ENCODE data around the gene CEP112.

The CEP112 gene

DNA sequence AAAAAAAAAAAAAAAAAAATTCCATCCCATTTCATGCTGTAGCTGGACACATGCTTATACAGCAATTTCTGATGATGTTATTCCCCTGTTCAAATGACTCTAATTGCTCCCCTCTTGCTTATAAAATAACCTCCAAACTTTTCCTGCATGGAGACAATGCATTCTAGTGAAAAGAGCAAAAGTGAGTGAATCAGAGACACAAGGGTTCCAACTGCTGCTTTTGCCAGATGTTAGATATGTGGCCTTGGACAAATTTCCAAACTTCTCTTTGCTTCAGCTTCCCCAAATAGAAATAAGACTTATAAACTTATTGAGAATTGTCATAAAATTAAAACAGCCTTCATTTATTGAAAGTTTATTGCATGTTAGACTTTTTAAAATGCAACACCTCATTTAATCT, 565.5 kb downstream of the CEP112 start:
- no peak for DNase-seq

DNA sequence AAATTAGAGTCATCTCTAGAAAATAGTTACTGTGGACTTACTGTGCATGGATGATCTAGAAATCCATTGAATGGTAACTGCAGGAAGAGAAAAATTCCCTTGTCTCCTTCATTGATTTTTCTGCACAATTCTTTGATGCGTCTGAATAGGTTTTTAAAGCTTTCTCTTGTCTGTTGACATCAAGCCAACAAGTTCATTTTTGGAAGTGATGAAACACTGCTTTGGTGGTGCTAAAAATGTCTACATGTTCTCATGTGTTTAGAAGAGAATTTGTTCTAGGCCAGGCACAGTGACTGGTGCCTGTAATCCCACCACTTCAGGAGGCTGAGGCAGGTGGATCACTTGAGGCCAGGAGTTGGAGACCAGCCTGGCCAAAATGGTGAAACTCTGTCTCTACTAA, 573.4 kb downstream of the CEP112 start:
- no peak for DNase-seq

DNA sequence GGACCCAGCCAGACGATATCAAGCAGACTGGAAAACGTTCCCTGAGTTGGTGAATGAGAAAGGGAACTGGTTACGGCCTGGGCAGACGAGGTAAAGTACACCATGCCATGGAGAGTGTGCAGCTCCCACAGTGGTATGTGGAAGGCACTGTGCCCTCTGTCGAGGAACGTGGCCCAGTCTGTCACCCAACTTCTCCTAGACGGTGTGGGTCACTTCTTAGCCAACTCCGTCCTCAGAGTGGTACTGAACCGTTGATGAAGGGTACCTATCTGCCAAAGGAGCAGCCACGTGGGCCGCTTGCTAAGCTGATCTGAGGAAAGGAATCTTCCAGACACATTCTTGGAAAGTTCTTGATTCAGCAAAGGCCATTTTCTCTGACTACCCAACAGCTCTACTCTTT, 574.4 kb downstream of the CEP112 start:
- DNase-seq = no peak

DNA sequence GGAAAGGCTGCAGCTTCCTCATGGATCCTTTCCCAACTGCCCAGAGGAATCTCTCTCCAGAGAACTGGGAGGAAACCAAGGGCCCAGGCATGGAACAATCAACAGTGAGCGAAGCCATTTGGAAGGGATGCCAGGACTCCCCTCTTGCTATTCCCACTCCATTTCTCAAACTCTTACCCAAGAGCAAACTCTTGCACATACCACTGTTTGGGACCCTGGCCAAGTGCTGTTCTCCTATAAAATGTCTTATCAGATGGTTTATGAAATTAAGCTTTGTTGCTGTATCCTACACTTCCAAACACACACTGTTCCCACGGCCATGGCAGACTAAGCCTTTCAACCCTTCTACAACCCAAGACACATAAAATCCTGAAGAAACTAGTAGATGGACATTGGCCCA, 582.2 kb downstream of the CEP112 start:
- DNase-seq = no peak

DNA sequence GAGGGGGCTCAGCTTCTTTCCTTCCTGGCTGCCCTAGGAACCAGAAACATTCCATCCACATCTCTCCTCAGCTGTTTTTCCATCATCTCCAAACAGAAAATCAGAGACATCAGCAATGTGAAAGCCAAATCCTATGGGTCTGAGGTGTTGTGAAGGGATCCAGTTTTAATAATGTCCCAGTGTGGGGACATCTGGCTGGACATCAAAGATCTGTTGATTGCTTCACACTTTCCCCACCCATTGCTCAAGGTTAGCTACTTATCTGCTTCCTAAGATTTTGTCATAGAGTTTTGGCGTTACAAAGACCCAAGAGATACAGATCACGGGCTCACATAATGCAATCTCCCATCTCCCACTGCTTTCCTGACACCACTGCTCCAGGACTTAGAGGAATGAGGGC, 582.6 kb downstream of the CEP112 start:
- no peak for DNase-seq

DNA sequence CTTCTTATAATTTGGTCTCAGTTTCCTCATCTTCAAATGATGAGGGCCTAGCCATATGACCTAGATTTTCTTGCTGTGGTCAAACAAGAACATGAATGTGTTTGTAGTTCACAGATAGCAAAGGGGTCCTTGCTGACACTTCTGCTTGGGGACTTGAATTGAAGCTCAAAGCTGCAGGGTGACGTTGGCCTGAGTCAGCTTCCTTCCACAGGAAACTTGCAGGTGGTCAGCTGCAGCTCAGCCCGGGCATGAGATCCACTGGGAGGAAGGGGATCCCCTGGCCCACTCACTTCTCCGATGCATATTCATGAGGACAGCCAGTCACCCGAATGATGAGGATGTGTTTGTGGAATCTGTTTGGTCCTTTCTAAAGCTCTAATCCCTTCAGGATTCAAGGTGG, 587.9 kb downstream of the CEP112 start:
- DNase-seq = no peak

DNA sequence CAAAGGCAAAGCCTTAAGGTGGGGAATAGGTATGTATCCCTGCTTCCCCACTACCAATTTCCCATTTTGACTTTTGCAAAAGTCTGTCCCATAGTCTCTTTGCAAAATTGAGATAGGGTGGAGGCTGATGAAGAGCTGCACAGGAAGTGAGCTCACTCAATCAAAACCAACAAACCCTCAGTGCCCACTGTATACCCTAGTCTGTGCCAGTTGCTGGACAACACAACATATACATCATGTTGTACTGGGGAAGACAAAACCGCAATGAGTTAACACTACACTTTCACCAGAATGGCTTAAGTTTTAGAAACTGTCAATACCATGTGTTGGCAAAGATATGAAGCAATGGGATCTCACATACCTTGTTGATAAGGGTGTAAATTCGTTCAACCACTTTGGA, 590.1 kb downstream of the CEP112 start:
- no peak for DNase-seq

DNA sequence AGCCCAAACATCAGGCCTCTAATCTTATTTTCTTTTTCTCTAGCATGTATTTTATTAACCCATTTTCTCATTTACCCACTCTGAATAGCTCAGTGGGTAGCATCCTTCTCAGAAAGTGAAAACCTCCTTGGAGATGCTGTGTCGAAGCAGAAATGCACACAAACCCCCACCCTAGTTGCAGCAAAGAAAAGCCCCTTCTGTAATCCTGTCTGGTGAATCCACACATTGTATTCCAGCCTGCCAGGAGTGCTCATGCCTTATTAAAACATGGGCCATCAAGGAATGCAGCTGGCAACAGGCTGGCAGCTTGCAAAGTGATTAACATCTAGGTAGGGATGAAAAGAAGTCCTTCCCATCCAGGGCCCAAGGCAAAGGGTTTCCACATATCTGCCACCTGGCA, 590.8 kb downstream of the CEP112 start:
- no peak for DNase-seq

DNA sequence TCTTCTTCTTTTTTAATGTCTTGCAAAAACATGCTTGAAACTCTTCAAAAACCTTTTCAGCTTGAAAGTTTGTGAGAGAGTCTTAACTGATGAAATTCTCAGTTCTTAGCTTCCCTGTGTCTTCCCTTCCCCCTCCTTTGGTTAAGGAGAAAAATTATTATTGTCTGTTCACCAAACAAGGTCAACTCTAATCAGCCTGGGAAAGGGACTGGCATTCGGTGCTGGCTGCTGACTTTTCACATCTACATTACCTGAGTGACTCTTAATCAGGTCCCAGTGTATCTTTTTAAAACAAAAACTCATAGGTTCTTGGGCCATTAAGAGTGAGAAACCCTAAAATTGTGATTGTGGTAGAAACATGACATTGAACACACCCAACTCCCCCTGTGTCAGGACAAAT, 591.4 kb downstream of the CEP112 start:
- no peak for DNase-seq

DNA sequence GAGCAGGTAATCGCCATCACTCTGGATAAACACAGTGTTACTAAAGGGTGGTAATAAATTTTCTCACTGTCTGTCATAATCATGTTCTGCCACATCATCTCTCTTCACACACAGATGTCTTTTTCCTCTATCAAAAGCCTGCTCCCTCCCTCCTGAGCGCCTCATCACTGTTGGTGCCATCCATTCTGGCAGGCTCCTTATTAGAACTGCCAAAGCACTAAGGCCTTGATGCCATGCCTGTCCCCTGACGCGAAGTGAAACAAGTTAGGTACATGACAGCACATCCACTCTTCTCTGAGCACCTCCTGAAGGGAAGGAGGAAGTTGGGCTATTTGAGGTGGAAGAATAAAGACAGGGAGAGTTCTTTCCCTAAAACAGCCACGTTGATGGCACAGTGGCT, 592.3 kb downstream of the CEP112 start:
- DNase-seq = no peak

DNA sequence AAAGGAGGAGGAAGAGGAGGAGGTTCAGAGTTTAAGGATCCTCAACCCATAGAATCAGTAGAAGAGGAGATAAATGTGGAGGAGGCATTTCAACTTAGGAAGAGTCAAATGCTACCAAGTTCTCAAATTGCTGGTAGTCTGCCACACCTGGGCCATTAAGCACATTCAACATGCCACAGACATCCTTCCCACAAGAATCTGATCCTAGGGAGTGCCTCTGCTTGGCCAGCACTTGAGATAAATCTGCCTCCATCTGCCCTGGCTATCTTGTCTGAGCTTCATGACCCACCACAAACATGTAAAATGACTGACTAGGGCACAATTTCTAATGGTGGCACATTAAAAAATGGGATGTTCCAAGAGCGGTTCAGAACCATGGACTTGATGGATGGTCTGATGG, 593.2 kb downstream of the CEP112 start:
- no peak for DNase-seq

DNA sequence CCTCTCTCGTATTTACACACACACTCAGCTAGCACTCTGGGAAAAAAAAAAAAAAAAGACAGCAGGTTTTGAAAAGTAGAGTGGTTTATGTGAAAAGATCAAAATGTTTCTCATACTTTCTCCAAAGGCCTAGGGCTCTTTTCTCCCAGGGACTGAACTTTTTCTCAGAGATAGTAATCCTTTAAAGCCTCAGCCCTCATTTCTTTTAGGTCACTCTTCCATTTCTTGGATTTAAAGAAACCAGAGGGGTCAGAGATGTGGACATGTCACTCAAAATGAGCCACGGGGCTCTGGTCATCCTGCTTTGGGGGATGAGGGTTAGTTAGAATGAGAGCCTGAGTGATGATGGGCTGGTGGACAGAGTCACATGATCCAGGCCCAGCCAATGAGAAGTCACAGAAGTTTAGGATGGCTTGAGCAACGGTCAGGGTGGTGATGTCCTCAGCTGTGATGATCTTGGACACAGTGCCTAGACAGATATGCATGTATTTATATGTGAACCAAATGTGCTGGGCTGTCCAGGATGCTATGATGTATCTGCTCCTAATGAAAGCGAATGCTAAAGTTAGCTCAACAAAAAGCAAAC, 596.8 kb downstream of the CEP112 start:
- no peak for DNase-seq

DNA sequence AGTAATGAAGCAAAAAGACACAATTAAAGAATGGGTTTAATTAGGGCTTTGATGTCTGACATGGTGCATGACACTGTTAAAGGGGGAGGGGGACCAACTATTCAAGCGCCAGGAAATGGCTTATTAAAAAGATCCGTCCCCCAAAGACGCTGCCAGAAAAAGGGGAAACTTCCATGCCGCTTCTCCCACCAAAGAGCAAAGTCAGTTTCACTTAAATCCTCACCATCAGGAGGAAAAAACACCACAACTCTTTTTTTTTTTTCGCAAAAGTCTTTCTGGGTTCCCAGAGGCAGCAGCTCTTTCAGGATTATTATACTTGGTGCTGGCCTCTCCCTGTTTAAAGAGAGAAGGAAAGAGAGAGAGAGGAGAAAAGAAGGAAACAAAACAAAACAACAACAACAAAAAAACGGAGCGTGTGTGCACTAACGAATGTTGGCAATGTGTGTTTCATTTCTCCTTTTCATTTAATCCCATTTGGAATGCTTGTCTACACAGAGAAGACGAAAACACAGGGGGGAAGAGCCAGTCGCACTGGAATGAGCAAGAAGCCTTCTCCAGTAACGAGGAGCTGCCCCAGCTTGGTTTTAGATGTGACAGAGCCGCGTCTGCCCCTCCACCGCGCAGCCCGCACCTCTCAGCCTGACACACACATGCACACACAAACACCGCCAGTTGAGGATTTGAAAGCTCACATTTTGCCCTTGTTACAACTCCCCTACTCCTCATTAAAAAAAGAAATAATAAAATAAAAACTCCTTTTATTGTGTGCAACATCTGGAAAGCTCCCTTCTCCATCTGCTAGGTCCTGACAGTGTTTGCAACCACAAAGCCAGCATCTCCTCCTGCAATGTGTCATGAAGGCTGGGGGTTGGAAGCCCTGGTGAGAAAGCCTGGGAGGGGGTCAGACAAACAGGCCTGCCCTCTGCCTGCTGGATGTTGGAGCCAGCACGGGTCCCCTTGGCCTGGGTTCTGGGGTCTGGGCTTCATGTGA, 597.8 kb downstream of the CEP112 start:
- DNase-seq = no peak

DNA sequence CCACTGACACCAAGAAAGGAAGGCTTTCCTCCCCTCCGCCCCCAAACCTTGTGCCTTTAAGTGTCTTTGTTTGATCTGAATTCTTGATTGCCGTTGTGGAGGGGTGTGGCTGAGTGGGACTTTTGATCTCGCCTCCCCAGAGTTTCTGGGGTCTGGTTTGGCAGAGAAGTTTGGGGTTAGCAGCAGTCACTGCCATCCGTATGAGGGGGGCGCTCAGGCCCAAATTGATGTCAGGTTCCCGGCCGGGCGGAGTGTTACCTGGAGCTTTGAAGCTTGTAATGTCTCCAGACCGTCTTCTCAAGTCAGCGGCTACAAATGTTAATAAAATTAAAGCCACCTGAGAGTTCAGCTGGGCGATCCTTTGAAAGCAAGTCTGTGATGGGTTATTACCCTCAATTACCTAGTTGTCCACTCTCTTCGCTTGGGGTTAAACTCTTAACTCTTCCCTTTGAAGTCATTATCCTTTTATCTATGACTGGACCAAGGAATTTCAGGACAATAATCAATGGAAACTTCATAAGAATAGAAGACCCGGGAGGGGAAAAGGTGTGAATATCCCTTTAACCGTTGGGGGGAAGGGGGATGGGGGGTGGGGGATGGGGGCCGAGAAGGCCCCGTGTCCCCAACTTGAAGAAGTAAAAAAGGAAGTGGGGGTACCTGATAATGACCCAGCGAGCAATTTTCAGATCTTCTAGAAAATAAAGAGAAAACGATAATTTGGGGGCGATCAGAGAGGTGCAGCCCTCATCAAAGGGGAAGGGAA, 598.7 kb downstream of the CEP112 start:
- DNase-seq = no peak

DNA sequence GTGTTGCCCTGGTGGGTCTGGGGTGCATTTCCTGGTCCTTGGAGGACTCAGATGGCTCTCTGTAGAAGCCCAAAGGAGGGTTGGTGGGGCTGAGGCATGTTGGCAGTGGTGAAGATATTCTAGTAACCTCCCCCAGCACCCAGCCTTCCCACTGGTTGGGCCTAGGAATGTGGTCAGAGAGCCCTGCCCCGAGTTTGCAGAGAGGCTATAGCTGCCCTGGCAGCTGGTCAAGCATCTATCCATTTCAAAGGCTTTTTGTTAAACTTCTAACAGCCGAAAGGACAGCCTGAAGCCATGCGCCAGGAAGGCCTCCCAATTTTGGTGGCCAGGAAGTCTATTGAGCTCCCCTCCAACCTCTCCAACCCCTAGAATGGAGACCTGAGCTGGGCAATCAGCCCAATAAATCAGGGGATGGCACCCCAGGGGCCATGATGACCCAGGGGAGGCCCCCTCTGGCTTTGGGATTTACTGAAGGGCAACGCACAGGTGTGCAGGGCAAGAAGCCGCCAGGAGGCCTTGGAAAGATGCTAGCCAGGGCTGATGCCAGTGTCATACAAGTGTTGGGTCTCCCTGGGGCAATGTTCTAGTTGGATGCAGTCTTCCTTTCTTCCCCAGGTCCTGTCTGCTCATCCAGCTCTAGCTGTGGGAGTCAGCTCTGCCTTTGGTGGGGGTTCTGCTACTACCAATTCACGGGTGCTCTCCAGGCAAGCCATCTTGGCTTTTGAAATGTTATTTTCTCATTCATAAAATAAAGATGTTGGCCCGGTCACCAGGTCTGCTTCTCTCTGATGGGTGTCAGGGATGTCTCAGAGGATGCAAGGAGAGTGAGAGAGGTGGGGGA, 599.6 kb downstream of the CEP112 start:
- no peak for DNase-seq

DNA sequence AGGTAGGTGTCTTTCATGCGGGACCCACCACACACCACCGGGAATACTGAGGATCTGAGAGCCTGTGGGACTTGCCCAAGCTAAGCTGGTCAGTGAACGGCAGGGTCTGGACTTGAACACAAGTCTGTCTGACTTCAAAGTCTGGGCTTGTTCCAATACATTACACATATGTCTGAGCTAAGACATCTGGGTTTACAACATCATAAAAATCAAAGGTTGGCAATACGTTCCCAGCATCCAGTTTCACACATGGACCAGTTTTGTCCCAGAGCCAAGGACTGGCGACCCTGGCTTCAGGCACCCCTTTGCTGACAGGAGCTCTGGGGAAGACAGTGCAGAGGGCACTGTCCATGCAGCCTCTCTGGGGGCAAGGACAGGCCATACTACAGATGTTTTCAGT, 602.6 kb downstream of the CEP112 start:
- no peak for DNase-seq

DNA sequence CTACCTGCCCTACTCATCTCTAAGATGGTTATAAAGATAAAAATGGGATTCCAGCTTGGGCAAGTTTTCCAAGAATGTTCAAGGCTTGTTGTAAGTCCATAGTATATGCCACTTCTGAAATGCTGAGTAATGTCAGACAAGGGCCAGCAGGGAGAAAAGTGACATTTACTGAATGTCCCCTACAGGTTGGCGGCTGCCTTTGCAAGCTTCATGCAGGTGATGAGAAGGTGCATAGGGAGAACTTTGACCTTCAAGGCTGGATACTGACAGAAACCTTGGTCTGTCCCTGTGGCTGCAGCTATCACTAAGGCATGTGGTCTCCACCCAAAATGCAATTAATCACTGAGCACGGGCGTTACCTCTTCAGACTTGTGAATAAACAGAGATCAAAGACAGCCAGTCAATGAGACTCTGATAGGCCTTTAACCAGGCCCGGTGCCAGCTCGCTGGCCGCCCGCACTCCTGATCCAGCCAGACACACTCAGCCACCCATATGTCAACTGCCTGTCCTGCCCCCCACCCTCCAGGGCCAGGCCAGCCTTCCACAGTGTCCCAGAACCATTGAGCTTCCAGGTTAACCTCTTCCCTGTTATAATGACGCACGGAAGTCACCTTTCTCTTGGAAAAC, 603.6 kb downstream of the CEP112 start:
- no peak for DNase-seq

DNA sequence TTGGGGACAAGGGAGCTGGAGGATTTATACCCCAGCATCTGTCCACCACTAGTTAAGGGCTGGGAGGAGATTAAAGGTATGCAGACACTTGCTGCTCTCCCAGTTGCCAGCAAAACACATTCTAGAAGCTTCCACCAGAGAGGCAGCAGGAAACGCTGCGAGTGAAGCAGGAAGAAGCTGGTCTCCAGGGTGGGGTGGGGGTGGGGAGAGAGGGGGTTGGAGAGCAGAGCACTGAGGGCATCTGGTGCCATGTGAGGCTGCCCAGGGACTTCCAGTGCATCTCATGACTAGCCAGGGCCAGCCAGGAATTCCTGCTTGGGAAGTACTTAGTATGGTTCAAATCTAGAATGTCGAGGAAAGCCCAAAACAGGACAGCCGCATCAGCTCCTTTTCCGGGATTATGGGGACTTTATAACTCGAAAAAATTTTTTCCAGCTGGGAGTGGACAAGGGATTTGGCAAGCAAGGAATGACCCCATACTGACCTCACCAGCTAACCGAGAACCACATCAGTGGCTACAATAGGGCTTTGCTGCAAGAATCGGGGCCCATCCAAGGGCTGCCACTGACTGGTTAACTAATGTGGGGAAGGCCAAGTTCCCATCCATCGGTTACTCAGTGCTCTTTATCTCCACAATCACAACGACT, 604.3 kb downstream of the CEP112 start:
- DNase-seq = no peak

DNA sequence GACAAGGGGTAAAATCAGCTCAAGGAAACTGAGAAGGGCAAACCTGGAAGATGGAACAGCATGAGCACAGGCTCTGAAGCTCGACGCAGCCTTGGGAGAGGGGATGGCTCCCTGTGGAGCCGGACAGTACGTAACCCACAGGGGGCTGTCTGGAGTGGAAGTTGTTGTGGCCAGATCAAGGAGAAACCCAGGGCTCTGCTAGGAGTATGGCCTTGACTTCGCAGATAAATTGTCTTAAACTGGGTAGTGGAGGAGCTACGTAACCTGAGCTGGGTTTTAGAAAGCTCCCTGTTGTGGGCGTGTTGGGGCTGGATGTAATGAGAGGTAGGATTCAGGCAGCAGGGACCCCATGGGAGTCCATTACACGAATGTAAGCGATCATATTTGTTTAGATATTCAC, 605.0 kb downstream of the CEP112 start:
- DNase-seq = no peak

Data from GDM1 (cell line).